H1 (cell line): ENCODE measurements around the gene CAPN2.

ENCODE experiments used
- ATF3 ChIP-seq: IDR thresholded peaks from 2 replicates; pipeline ENCODE4 v1.6.1; 2011; ENCODE audit warnings: low read depth, mild to moderate bottlenecking, low read length; ENCODE audit not compliant: insufficient read depth
- CTCF ChIP-seq, 3 experiments: IDR thresholded peaks; 1 replicate in 2 of 3; 2 replicates in 1 of 3; pipeline versions ENCODE4 v1.5.1 to v1.6.1; 2011; ENCODE audit warnings: low read length in 3 of 3, mild to moderate bottlenecking in 3 of 3, inconsistent platforms in 2 of 3, low read depth in 1 of 3, moderate library complexity in 1 of 3; ENCODE audit not compliant: insufficient read depth in 1 of 3; ENCODE audit errors: control extremely low read depth in 1 of 3
- EP300 ChIP-seq, 2 experiments: IDR thresholded peaks; 1 replicate in 1 of 2; 2 replicates in 1 of 2; pipeline ENCODE4 v1.6.1; 2011 to 2012; ENCODE audit warnings: low read depth in 2 of 2, low read length in 2 of 2, mild to moderate bottlenecking in 2 of 2, borderline replicate concordance in 1 of 2, inconsistent platforms in 1 of 2, moderate library complexity in 1 of 2
- EZH2 ChIP-seq: fragments of 200-600 bp; sonication (generic); IDR thresholded peaks from 2 replicates; pipeline ENCODE4 v1.7.1; 2012; ENCODE audit warnings: low read depth, mild to moderate bottlenecking, moderate library complexity, low read length, inconsistent platforms; ENCODE audit not compliant: severe bottlenecking
- MAX ChIP-seq: IDR thresholded peaks from 2 replicates; pipeline ENCODE4 v1.6.1; 2012; ENCODE audit warnings: inconsistent platforms
- POLR2A ChIP-seq, 2 experiments: IDR thresholded peaks; 1 replicate in 1 of 2; 2 replicates in 1 of 2; pipeline ENCODE4 v1.6.1; 2011; ENCODE audit warnings: low read depth in 2 of 2, low read length in 2 of 2, mild to moderate bottlenecking in 2 of 2; ENCODE audit errors: control extremely low read depth in 1 of 2
- RBBP5 ChIP-seq: IDR thresholded peaks from 2 replicates; pipeline ENCODE4 v1.7.1; 2012; ENCODE audit warnings: low read depth, mild to moderate bottlenecking, inconsistent platforms, low read length, moderate library complexity, borderline replicate concordance
- RFX5 ChIP-seq: IDR thresholded peaks from 2 replicates; pipeline ENCODE4 v1.6.1; 2011; ENCODE audit warnings: low read depth, low read length, improper control_type of control experiment, borderline replicate concordance
- SAP30 ChIP-seq: fragments of 300-600 bp; sonication (generic); IDR thresholded peaks from 2 replicates; pipeline ENCODE4 v1.7.1; 2012; ENCODE audit warnings: low read length, moderate library complexity, mild to moderate bottlenecking, inconsistent platforms; ENCODE audit not compliant: insufficient read depth, insufficient replicate concordance
- SIN3A ChIP-seq, 2 experiments: IDR thresholded peaks in 1 of 2; conservative IDR thresholded peaks in 1 of 2; 2 replicates each; pipeline ENCODE4 v1.6.1; 2011 to 2012; ENCODE audit warnings: low read length in 2 of 2, improper control_type of control experiment in 1 of 2, low read depth in 1 of 2, mild to moderate bottlenecking in 1 of 2
- SP2 ChIP-seq: IDR thresholded peaks from 2 replicates; pipeline ENCODE4 v1.6.1; 2012; ENCODE audit warnings: mild to moderate bottlenecking, low read length, inconsistent platforms
- TAF1 ChIP-seq: IDR thresholded peaks from 2 replicates; pipeline ENCODE4 v1.6.1; 2011; ENCODE audit warnings: mild to moderate bottlenecking, low read depth, low read length
- USF2 ChIP-seq: IDR thresholded peaks from 2 replicates; pipeline ENCODE4 v1.6.1; 2011; ENCODE audit warnings: low read length, improper control_type of control experiment
- YY1 ChIP-seq: IDR thresholded peaks from 2 replicates; pipeline ENCODE4 v1.6.1; 2011; ENCODE audit warnings: low read depth, mild to moderate bottlenecking, low read length

GRCh38 chr1:223771469-223771813 lies 59.1 kb downstream of the CAPN2 start:
- no peak for TF ChIP-seq RBBP5
- TF ChIP-seq ATF3: no peak
- no peak for TF ChIP-seq SIN3A (conservative IDR thresholded peaks at IDR 0.05 in 1 of 2, IDR thresholded peaks at IDR 0.05 in 1 of 2; ENCODE audit: low read depth in 1 of 2, low read length in 2 of 2)
- TF ChIP-seq CTCF (IDR thresholded peaks at IDR 0.05; ENCODE audit: control extremely low read depth in 1 of 3, insufficient read depth in 1 of 3, low read depth in 1 of 3, low read length in 3 of 3): no peak
- no peak for TF ChIP-seq SP2
- no peak for TF ChIP-seq POLR2A (IDR thresholded peaks at IDR 0.05; ENCODE audit: control extremely low read depth in 1 of 2, low read depth in 2 of 2, low read length in 2 of 2)
- TF ChIP-seq EZH2: no peak
- TF ChIP-seq RFX5: no peak
- no peak for TF ChIP-seq SAP30
- TF ChIP-seq EP300 (IDR thresholded peaks at IDR 0.05; ENCODE audit: borderline replicate concordance in 1 of 2, low read depth in 2 of 2, low read length in 2 of 2): no peak
- no peak for TF ChIP-seq YY1
- no peak for TF ChIP-seq USF2
- no peak for TF ChIP-seq TAF1
- no peak for TF ChIP-seq MAX
